ENCODE results near the gene SEC31A. TPM values are rescaled to one million over a fixed set of nuclear protein-coding genes. Genes with fewer than 3 reads are reported as not detected.

Gene SEC31A
- total and polyA plus RNA-seq, 10 donors, result 63.6 to 204 (median 146) TPM

DNA sequence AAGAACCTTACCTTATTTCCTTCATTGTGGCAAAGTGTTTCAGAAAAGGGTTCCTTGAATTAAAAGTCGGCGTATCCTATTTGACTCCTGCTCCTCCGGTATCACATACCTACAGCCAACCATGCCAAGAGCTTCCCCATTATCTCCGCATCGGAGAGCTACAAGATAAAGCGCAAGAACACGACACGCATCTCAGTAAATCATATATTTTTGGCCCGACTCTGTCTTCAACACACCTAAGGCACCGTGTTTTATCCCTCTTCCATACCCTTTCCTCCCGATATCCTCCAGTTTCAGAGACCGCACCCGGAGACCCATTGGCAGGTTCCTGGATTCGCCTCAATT, 9.1 kb upstream of the SEC31A start:
- Histone ChIP-seq H3K27ac (peak overlapping the region; percentile 98 to 100 (median 99)), H3K4me1 (peaks cover 29 to 63% (median 42%) of the 10 kb centered on the region in 6 donors), H3K36me3 (peaks cover 0 to 30% (median 6%) of the 10 kb centered on the region in 6 donors), H3K9me3 (no peaks in the 10 kb centered on the region), H3K4me3 (peak overlapping the region; percentile 58 to 83 (median 62)), H3K27me3 (replicated peaks in 1 of 7) (no peaks in the 10 kb centered on the region)
- 0 to 1% (median 1%) methylated on average over 14 of the region's 14 CpGs for whole genome bisulfite sequencing, 5 donors
- intact Hi-C loops (cut with DNase I; ENCODE audit: low total_unique reads), result loop anchor here (10.0 kb wide), 1 partner anchor 115 kb away; the partner anchor contains the start of gene LIN54
- no peak for TF ChIP-seq POLR2A (IDR thresholded peaks at IDR 0.05)
- DNase-seq, result no peak

- Histone ChIP-seq H3K9me3 (no peaks in the 10 kb centered on the region), H3K4me3 (peak overlapping the region; percentile 58 to 83 (median 62)), H3K27me3 (replicated peaks in 1 of 7) (no peaks in the 10 kb centered on the region), H3K36me3 (peaks cover 0 to 35% (median 9%) of the 10 kb centered on the region in 6 donors), H3K27ac (peak overlapping the region; percentile 98 to 100 (median 99)), H3K4me1 (peaks cover 29 to 58% (median 41%) of the 10 kb centered on the region in 6 donors)
- DNase-seq, result no peak
- TF ChIP-seq POLR2AphosphoS5 (IDR thresholded peaks at IDR 0.05) (no peak), POLR2A (IDR thresholded peaks at IDR 0.05) (no peak)
- TF ChIP-seq, protein P1, sequence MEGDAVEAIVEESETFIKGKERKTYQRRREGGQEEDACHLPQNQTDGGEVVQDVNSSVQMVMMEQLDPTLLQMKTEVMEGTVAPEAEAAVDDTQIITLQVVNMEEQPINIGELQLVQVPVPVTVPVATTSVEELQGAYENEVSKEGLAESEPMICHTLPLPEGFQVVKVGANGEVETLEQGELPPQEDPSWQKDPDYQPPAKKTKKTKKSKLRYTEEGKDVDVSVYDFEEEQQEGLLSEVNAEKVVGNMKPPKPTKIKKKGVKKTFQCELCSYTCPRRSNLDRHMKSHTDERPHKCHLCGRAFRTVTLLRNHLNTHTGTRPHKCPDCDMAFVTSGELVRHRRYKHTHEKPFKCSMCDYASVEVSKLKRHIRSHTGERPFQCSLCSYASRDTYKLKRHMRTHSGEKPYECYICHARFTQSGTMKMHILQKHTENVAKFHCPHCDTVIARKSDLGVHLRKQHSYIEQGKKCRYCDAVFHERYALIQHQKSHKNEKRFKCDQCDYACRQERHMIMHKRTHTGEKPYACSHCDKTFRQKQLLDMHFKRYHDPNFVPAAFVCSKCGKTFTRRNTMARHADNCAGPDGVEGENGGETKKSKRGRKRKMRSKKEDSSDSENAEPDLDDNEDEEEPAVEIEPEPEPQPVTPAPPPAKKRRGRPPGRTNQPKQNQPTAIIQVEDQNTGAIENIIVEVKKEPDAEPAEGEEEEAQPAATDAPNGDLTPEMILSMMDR (IDR thresholded peaks at IDR 0.05 in 8 of 11, conservative IDR thresholded peaks at IDR 0.05 in 3 of 11), result no peak
- intact Hi-C loops (cut with DNase I; ENCODE audit: low total_unique reads), result loop anchor here (10.0 kb wide), 1 partner anchor 115 kb away; the partner anchor contains the start of gene LIN54
- WGBS, 5 donors, result 1 to 3% (median 2%) methylated on average over 4 of the region's 4 CpGs
These were observed 8.6 kb upstream of the SEC31A start for GRCh38 chr4:82899374-82900065.

DNA sequence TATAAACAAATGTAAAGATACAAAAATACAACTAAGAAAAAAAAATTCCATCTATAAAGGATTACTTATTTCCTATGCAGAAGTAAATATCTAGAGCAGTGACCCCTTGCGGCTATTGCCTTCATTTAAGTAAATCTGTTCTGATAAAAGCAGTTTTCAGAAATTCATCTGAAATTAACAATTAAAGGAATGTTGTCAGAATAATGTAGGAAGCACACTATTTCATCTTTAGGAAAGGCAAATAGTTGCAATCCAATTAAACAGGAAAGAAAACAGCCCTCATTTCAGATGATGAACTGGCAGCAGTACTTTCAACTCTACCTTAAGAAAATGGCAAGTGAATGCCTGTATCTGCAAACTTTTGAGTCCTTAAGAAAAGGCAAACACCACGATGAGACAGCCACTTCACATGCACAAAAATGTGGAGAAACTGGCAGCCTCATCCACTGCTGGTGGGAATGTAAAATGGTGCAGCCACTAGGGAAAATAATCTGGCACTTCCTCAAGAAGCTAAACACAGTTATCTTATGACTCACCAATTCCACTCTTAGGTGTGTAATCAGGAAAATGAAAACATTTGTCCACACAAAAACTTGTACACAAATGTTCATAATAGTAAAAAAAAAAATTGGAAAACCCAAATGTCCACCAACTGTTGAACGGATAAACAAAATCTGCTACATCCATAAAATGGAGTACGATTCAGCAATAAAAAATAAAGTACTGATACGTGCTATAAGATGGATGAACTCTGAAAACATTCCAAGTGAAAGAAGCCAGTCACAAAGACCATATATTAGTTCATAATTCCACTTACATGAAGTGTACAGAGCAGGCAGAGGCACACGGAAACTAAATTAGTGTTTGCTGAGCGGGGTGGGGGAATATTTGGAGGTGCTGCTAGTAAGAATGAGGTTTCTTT, 7.6 kb upstream of the SEC31A start:
- 34 to 51% (median 43%) methylated on average over 7 of the region's 7 CpGs for WGBS, 5 donors
- Histone ChIP-seq H3K4me3 (peak overlapping the region; percentile 58 to 83 (median 62)), H3K4me1 (peaks cover 29 to 56% (median 41%) of the 10 kb centered on the region in 6 donors), H3K27ac (peak overlapping the region in 7 of 8 donors; percentile 98 to 100 (median 98)), H3K9me3 (no peaks in the 10 kb centered on the region), H3K36me3 (peaks cover 0 to 45% (median 18%) of the 10 kb centered on the region in 6 donors), H3K27me3 (replicated peaks in 1 of 7) (no peaks in the 10 kb centered on the region)
- TF ChIP-seq POLR2AphosphoS5 (IDR thresholded peaks at IDR 0.05) (no peak), POLR2A (IDR thresholded peaks at IDR 0.05) (no peak)
- TF ChIP-seq, protein P1 (IDR thresholded peaks at IDR 0.05 in 8 of 11, conservative IDR thresholded peaks at IDR 0.05 in 3 of 11), result peak in 7 of 11 experiments; percentile 16 to 51 (median 38)
- intact Hi-C loops (cut with DNase I; ENCODE audit: low total_unique reads), result no loop called here
- DNase-seq, result no peak

DNA sequence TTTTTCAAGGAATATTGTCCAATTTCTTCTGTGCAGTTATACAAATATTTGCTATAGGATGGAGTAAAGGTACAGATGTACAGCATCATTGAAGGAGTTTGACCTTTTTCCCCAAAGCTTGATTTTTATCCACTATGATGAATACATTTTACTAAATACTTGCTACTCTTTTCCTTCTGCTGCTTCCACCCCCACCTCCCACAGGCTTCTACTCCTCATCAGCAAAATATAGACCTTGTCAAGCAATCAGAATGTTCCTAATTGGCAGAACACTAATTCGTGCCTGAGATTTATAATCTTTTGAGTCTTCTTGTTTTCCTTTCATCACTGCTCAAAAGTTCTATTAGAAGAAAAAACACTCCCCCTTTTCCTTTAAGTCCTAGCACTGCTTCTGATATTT, 5.8 kb upstream of the SEC31A start:
- 84 to 95% (median 90%) methylated on average over 1 of the region's 1 CpG for WGBS, 5 donors
- intact Hi-C loops (cut with DNase I; ENCODE audit: low total_unique reads), result no loop called here
- TF ChIP-seq POLR2AphosphoS5 (IDR thresholded peaks at IDR 0.05) (no peak), POLR2A (IDR thresholded peaks at IDR 0.05) (no peak)
- TF ChIP-seq, protein P1 (IDR thresholded peaks at IDR 0.05 in 8 of 11, conservative IDR thresholded peaks at IDR 0.05 in 3 of 11), result no peak
- H3K27ac ChIP-seq, result no peak overlapping the region
- no peaks in the 10 kb centered on the region for H3K9me3 ChIP-seq
- H3K4me3 ChIP-seq, result no peak overlapping the region
- DNase-seq, result no peak
- H3K27me3 ChIP-seq (replicated peaks in 1 of 7), result no peaks in the 10 kb centered on the region
- H3K4me1 ChIP-seq, result peaks cover 32 to 55% (median 44%) of the 10 kb centered on the region in 6 donors
- peaks cover 0 to 53% (median 20%) of the 10 kb centered on the region in 6 donors for H3K36me3 ChIP-seq
